BJ (cell line): ENCODE measurements around the gene ZBTB22. TPM values are rescaled to one million over a fixed set of nuclear protein-coding genes. Genes with fewer than 3 reads are reported as not detected.

Experiments
- CTCF ChIA-PET: fragments of 350-600 bp; formaldehyde crosslinking; extraction: SDS; loops from one replicate; lab custom pipeline; 2021; ENCODE audit warnings: antibody characterized with exemption, inconsistent platforms; lab: Yijun Ruan, JAX
- POLR2A ChIA-PET: fragments of 300-600 bp; sonication (Branson Sonifier 250); formaldehyde crosslinking; extraction: SDS; loops from one replicate; lab custom pipeline; 2021; ENCODE audit warnings: antibody characterized with exemption; lab: Charles Lee
- DNase-seq: peaks from one replicate; pipeline ENCODE4 v3.0.0-alpha.2; 2011; ENCODE audit warnings: low read depth
- H3K27me3 ChIP-seq: 2 replicates; pipeline ENCODE4 v1.6.0; 2011; ENCODE audit warnings: low read length; ENCODE audit not compliant: control insufficient read depth, insufficient read depth
- H3K36me3 ChIP-seq: 2 replicates; pipeline ENCODE4 v1.5.1; 2011; ENCODE audit warnings: low read length; ENCODE audit not compliant: control insufficient read depth, insufficient read depth
- H3K4me3 ChIP-seq: 2 replicates; pipeline ENCODE4 v1.5.1; 2011; ENCODE audit warnings: low read depth, mild to moderate bottlenecking, control low read depth, low read length
- CTCF ChIP-seq: IDR thresholded peaks from 2 replicates; pipeline ENCODE4 v1.5.1; 2011; ENCODE audit warnings: low read depth, mild to moderate bottlenecking, control low read depth, inconsistent platforms, low read length, moderate library complexity; ENCODE audit not compliant: insufficient read depth
- polyA plus RNA-seq: library from polyadenylated mRNA; depleted of rRNA; stranded (reverse); fragments of >200 nt; gene quantifications from 2 replicates; pipeline ENCODE4 v1.2.3, GENCODE V29; 2011

Gene ZBTB22
- polyA plus RNA-seq, 1 experiment = 13.6 TPM

GRCh38 chr6:33313105-33313708 lies 4.3 kb downstream of the ZBTB22 start:
- Histone ChIP-seq H3K36me3 (peaks cover 2% of the 10 kb centered on the region), H3K4me3 (peak overlapping the region; percentile 73), H3K27me3 (no peaks in the 10 kb centered on the region)
- TF ChIP-seq CTCF = no peak
- CTCF ChIA-PET = interaction anchor here (0.7 to 3.7 kb wide), 6 partner anchors 11 to 113 kb away, joined by 3 to 16 read pairs (median 3); partner anchors contain the start of genes RGL2, RPS18, RXRB and VPS52
- DNase-seq = no peak
- POLR2A ChIA-PET = no interaction called here

GRCh38 chr6:33312361-33313104 lies 5.0 kb downstream of the ZBTB22 start:
- DNase-seq = no peak
- TF ChIP-seq CTCF = no peak
- peaks cover 2% of the 10 kb centered on the region for H3K36me3 ChIP-seq
- ChIA-PET POLR2A (interaction anchor here (0.5 kb wide), 1 partner anchor 10 kb away, joined by 8 read pairs; no protein-coding TSS in a partner anchor), CTCF (interaction anchor here (0.9 to 3.7 kb wide), 5 partner anchors 11 to 113 kb away, joined by 3 to 16 read pairs (median 3); partner anchors contain the start of genes RGL2, RPS18, RXRB and VPS52)
- peak overlapping the region; percentile 73 for H3K4me3 ChIP-seq
- no peaks in the 10 kb centered on the region for H3K27me3 ChIP-seq

- no peaks in the 10 kb centered on the region for H3K27me3 ChIP-seq
- H3K36me3 ChIP-seq = peaks cover 15% of the 10 kb centered on the region
- no peak overlapping the region for H3K4me3 ChIP-seq
- POLR2A ChIA-PET = no interaction called here
- no peak for DNase-seq
- CTCF ChIA-PET = no interaction called here
- no peak for TF ChIP-seq CTCF
Observed at GRCh38 chr6:33306356-33306755, 11.2 kb downstream of the ZBTB22 start.

- ChIA-PET CTCF (no interaction called here), POLR2A (no interaction called here)
- TF ChIP-seq CTCF = no peak
- H3K27me3 ChIP-seq = no peaks in the 10 kb centered on the region
- no peak for DNase-seq
- peaks cover 15% of the 10 kb centered on the region for H3K36me3 ChIP-seq
- H3K4me3 ChIP-seq = no peak overlapping the region
Observed at GRCh38 chr6:33305052-33305451, 12.5 kb downstream of the ZBTB22 start.

GRCh38 chr6:33304216-33304615 lies 13.3 kb downstream of the ZBTB22 start:
- peaks cover 15% of the 10 kb centered on the region for H3K36me3 ChIP-seq
- no peaks in the 10 kb centered on the region for H3K27me3 ChIP-seq
- ChIA-PET POLR2A (no interaction called here), CTCF (no interaction called here)
- DNase-seq = no peak
- no peak for TF ChIP-seq CTCF
- H3K4me3 ChIP-seq = no peak overlapping the region
